Measurements from ENCODE around the gene CSNK1A1L. TPM values are rescaled to one million over a fixed set of nuclear protein-coding genes. Genes with fewer than 3 reads are reported as not detected.

CSNK1A1L gene
- total and polyA plus RNA-seq, 10 of the 15 experiments (the other 5 are each of a cell fraction or from before 2014, with no cell fraction given), result not detected

GRCh38 chr13:37087486-37087885 lies 18.0 kb downstream of the CSNK1A1L start:
- intact Hi-C loops (cut with micrococcal nuclease; ENCODE audit: unreplicated experiment) (no loop called here), in situ Hi-C loops (cut with MboI) (loop anchor here (10.0 kb wide), 1 partner anchor 517 kb away; no protein-coding TSS in a partner anchor)
- no peak for DNase-seq (ENCODE audit: low read depth, low spot score)
- ChIA-PET SMC1A (ENCODE audit: uncharacterized antibody, unreplicated experiment) (no interaction called here), CTCF (no interaction called here), RAD21 (ENCODE audit: unreplicated experiment) (no interaction called here), POLR2A (no interaction called here)
- ATAC-seq, result no peak
- no peaks in the 10 kb centered on the region for H3K36me3 ChIP-seq (ENCODE audit: control insufficient read depth in 2 of 2, insufficient read depth in 2 of 2, low read length in 1 of 2)
- H3K4me2 ChIP-seq (ENCODE audit: control insufficient read depth, insufficient read depth), result no peak overlapping the region
- no peak overlapping the region for H3K9ac ChIP-seq (ENCODE audit: control insufficient read depth, insufficient read depth, low read length)
- H3K27me3 ChIP-seq (replicated peaks in 1 of 2; ENCODE audit: control insufficient read depth in 2 of 2, insufficient read depth in 2 of 2, low read length in 1 of 2), result no peaks in the 10 kb centered on the region
- no peak overlapping the region for H3K4me3 ChIP-seq
- WGBS (ENCODE audit: insufficient coverage, insufficient replicate concordance, low lambda C conversion rate, missing lambda C conversion rate), result 13% methylated on average over 2 of the region's 2 CpGs
- BruUV-seq (replicated peaks), result no TSS peak
- no peaks in the 10 kb centered on the region for H3K79me2 ChIP-seq (ENCODE audit: control insufficient read depth, insufficient read depth, low read length)
- no peak for FAIRE-seq
- H3K27ac ChIP-seq (ENCODE audit: control insufficient read depth, insufficient read depth), result no peak overlapping the region
- no peaks in the 10 kb centered on the region for H4K20me1 ChIP-seq (ENCODE audit: control insufficient read depth, insufficient read depth)
- H3K9me3 ChIP-seq (replicated peaks; ENCODE audit: control insufficient read depth, insufficient read depth, low read length), result no peaks in the 10 kb centered on the region
- H2AFZ ChIP-seq (ENCODE audit: control insufficient read depth, low read depth, low read length), result no peak overlapping the region
- no peaks in the 10 kb centered on the region for H3K4me1 ChIP-seq (ENCODE audit: control insufficient read depth, insufficient read depth, low read length)
- TF ChIP-seq CHD2 (IDR thresholded peaks at IDR 0.05; ENCODE audit: borderline replicate concordance, low read depth, low read length), result no peak
- no peak for TF ChIP-seq IRF5 (IDR thresholded peaks at IDR 0.05; ENCODE audit: borderline replicate concordance)
- no peak for TF ChIP-seq RELB (IDR thresholded peaks at IDR 0.05; ENCODE audit: low read depth)
- TF ChIP-seq BCLAF1 (IDR thresholded peaks at IDR 0.05), result no peak
- no peak for TF ChIP-seq POLR2AphosphoS5 (IDR thresholded peaks at IDR 0.05; ENCODE audit: low read length)
- TF ChIP-seq MTA3 (IDR thresholded peaks at IDR 0.05; ENCODE audit: borderline replicate concordance, low read length), result no peak
- no peak for TF ChIP-seq PBX3 (IDR thresholded peaks at IDR 0.05; ENCODE audit: insufficient replicate concordance, low read depth, low read length)
- no peak for TF ChIP-seq ZBTB11 (CRISPR knock-in tag; IDR thresholded peaks at IDR 0.05)
